Measurements from ENCODE around the gene TSC2.

TSC2 gene

DNA sequence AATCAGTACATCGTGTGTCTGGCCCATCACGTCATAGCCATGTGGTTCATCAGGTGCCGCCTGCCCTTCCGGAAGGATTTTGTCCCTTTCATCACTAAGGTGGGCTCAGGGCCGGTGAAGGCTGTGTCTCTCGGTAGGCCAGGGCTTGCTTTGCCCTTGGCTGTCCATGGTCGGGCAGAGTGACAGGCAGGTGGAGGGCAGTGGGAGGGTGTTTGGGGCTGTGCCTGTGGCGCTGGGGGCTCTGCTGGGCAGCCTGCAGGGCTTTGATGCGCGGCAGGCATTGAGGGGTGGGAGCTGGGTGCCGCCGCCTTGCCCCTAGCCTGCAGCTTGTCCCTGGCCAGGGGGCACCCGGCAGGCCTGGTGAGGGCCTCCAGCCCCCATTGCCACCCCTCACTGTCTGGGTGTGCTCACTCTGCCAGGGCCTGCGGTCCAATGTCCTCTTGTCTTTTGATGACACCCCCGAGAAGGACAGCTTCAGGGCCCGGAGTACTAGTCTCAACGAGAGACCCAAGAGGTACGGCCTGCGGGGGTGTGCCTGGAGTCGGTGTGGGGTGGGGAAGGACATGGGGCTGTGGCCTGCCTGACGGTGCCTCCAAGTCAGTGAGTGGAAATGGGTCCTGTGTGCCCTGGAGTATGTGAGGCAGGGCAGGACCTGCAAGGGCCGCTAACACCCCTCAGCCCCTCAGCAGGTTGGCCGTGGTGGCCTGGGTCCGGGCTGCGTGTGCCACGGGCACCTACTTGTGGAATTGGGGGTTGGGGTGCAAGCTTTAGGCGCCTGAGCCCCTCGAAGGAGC is 28.5 kb downstream of the TSC2 start:
- TF ChIP-seq, protein P1, sequence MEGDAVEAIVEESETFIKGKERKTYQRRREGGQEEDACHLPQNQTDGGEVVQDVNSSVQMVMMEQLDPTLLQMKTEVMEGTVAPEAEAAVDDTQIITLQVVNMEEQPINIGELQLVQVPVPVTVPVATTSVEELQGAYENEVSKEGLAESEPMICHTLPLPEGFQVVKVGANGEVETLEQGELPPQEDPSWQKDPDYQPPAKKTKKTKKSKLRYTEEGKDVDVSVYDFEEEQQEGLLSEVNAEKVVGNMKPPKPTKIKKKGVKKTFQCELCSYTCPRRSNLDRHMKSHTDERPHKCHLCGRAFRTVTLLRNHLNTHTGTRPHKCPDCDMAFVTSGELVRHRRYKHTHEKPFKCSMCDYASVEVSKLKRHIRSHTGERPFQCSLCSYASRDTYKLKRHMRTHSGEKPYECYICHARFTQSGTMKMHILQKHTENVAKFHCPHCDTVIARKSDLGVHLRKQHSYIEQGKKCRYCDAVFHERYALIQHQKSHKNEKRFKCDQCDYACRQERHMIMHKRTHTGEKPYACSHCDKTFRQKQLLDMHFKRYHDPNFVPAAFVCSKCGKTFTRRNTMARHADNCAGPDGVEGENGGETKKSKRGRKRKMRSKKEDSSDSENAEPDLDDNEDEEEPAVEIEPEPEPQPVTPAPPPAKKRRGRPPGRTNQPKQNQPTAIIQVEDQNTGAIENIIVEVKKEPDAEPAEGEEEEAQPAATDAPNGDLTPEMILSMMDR (IDR thresholded peaks at IDR 0.05; ENCODE audit: low read depth, low read length), result no peak
- no peak for DNase-seq (ENCODE audit: extremely low read depth, low read depth)

DNA sequence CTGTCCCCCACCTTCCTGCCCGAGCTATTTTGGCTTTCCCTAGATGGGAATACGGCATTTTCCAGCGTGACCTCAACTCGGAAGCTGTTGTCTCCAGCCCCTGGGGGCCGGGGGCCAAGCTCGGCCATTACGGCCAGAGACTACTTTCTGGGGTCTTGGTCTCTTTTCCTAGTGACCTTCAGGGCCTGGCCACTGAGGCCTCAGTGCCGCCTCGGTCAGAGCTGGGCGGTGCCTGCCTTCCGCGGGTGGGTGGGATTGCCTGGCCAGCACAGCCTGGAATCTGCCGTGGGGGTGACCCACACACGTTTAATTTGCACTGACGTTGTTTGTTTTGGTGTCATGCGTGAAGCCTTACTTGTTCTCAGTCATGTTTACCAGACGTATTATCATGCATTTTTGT is 29.2 kb downstream of the TSC2 start:
- no peak for DNase-seq (ENCODE audit: extremely low read depth, low read depth)
- TF ChIP-seq, protein P1 (IDR thresholded peaks at IDR 0.05; ENCODE audit: low read depth, low read length), result no peak

DNA sequence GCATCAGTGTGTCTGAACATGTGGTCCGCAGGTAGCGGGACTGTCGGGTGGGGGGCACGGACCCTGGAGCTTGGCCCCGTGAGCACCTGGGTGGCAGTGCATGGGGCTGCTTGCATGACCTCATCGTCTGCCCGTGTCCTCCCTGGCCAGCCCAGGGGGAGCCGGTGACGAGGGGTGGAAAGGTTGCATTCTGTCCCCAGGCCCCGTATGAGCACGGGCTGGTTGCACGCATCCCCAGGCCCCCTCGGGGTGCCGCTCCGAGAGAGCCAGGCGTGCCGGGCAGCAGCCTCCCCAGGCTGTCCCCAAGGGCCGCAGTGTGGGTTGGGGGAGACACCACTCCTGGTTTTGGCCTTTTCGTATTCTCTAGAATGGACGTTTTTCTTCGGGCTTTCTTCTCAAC is 29.9 kb downstream of the TSC2 start:
- DNase-seq (ENCODE audit: extremely low read depth, low read depth), result no peak
- TF ChIP-seq, protein P1 (IDR thresholded peaks at IDR 0.05; ENCODE audit: low read depth, low read length), result no peak

DNA sequence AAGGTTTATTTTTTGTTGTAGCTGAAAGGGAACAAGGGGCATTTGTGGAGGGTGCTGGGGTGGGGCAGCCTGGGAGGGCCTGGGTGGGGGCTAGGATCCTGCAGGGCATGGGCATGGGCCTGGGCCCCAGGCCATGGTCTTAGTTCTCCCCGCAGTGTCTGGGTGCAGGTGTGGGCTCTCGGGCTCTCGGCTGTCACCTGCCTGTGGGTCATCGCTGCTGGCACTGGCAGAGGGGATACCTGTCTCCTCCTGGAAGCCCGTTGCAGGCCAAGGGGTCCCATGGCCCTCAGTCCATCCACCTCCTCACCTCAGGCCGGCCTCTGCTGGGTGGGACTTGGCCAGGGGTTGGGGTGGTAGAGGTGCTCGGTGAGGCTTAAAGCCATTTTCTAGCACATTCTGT is 30.3 kb downstream of the TSC2 start:
- TF ChIP-seq, protein P1 (IDR thresholded peaks at IDR 0.05; ENCODE audit: low read depth, low read length), result no peak
- no peak for DNase-seq (ENCODE audit: extremely low read depth, low read depth)

DNA sequence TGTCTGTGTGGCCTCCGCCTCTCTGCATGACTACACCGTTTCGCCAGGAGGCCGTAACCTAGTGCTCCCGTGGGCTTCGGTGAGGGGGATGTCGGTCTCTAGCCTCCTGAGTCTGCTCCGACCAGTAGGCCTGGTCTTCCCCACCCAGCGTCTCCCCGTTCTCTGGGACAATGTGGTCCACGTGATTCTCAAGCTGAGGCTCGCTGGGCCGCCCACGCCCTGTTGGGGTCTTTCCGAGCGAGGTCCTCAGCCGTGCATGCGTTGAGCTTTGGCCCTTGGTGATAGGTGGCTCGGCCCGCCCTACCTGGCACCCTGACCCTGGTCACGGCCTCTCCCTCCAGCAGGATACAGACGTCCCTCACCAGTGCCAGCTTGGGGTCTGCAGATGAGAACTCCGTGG is 30.9 kb downstream of the TSC2 start:
- DNase-seq (ENCODE audit: extremely low read depth, low read depth), result no peak
- TF ChIP-seq, protein P1 (IDR thresholded peaks at IDR 0.05; ENCODE audit: low read depth, low read length), result no peak

DNA sequence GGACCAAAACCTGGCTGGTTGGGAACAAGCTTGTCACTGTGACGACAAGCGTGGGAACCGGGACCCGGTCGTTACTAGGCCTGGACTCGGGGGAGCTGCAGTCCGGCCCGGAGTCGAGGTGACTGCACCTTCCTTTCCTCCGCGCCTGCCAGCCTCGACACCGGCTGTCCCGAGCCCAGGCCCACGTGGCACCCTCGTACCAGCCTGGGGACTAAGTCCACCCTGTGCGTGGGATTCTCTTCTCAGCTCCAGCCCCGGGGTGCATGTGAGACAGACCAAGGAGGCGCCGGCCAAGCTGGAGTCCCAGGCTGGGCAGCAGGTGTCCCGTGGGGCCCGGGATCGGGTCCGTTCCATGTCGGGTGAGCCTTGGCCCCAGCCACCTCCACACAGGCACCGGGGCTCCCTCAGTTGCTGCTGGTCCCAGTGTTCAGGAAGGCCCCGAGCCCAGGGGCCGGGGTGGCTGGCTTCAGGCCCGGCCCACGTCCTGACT is 31.6 kb downstream of the TSC2 start:
- TF ChIP-seq, protein P1 (IDR thresholded peaks at IDR 0.05; ENCODE audit: low read depth, low read length), result no peak
- no peak for DNase-seq (ENCODE audit: extremely low read depth, low read depth)

DNA sequence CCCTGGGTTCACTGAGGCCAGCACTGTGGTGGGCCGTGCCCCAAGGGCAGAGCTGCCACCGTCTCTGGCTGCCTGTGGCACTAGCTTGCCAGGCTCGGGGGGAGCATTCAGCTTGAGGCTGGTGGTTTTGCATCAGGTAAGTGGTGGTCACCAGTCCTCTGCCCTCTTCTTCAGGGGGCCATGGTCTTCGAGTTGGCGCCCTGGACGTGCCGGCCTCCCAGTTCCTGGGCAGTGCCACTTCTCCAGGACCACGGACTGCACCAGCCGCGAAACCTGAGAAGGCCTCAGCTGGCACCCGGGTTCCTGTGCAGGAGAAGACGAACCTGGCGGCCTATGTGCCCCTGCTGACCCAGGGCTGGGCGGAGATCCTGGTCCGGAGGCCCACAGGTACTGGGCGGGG is 32.2 kb downstream of the TSC2 start:
- TF ChIP-seq, protein P1 (IDR thresholded peaks at IDR 0.05; ENCODE audit: low read depth, low read length), result no peak
- DNase-seq (ENCODE audit: extremely low read depth, low read depth), result no peak

Data from AG09319 (cell line).